ENCODE data around the gene SDK1.
"Not testable (repeated sequence)": the region's sequence is repeated elsewhere in the genome, so short reads cannot be mapped to it uniquely, and the experiment has no call there.

GRCh38 chr7:3941706-3942105 is 640.7 kb downstream of the SDK1 start:
- not testable (repeated sequence) for TF ChIP-seq CTCF, POLR2A (IDR thresholded peaks at IDR 0.05)
